Cardiac muscle cell (in vitro differentiated cells and primary cell): ENCODE measurements around the gene OR52M1. TPM values are rescaled to one million over a fixed set of nuclear protein-coding genes. Genes with fewer than 3 reads are reported as not detected.
"Not testable (repeated sequence)": the region's sequence is repeated elsewhere in the genome, so short reads cannot be mapped to it uniquely, and the experiment has no call there.

Experiments
- DNase-seq, 2 donors: peaks; one replicate each; pipeline versions ENCODE4 v3.0.0 to v3.0.0-alpha.2; 2010 to 2017; ENCODE audit warnings: low read depth in 1 of 2, low spot score in 1 of 2
- H3K27ac ChIP-seq: fragments of 200-600 bp; sonication (generic); 2 replicates; pipeline ENCODE4 v1.5.1; 2016
- H3K27me3 ChIP-seq: fragments of 200-600 bp; sonication (generic); 2 replicates; pipeline ENCODE4 v1.6.0; 2016; ENCODE audit warnings: control low read depth
- H3K36me3 ChIP-seq: fragments of 200-600 bp; sonication (generic); 2 replicates; pipeline ENCODE4 v1.5.1; 2016; ENCODE audit warnings: control low read depth
- H3K4me1 ChIP-seq: fragments of 200-600 bp; sonication (generic); 2 replicates; pipeline ENCODE4 v1.8.1; 2017; ENCODE audit warnings: low read depth, mild to moderate bottlenecking, mixed run types
- H3K4me3 ChIP-seq: fragments of 200-600 bp; sonication (generic); 2 replicates; pipeline ENCODE4 v1.5.1; 2016; ENCODE audit warnings: mild to moderate bottlenecking
- H3K9me3 ChIP-seq: fragments of 200-600 bp; sonication (generic); 2 replicates; pipeline ENCODE4 v1.5.1; 2017; ENCODE audit warnings: low read depth, mild to moderate bottlenecking, control low read depth
- polyA plus RNA-seq: library from polyadenylated mRNA; unstranded; fragments of >200 nt; fragmentation: Nextera tagmentation; extraction: Ambion mirVana; gene quantifications from 2 replicates; pipeline ENCODE4 v1.2.1, GENCODE V29; 2016
- total RNA-seq: library from RNA; depleted of rRNA; stranded (reverse); fragments of >200 nt; gene quantifications from 2 replicates; pipeline ENCODE4 v1.2.3, GENCODE V29; 2016
- TF ChIP-seq, protein P1 (sequence below): IDR thresholded peaks from 2 replicates; pipeline ENCODE4 v1.5.1; 2012; ENCODE audit warnings: low read depth, mild to moderate bottlenecking, low read length

Gene OR52M1
- total and polyA plus RNA-seq, 2 experiments from 2014 or later, result not detected

DNA sequence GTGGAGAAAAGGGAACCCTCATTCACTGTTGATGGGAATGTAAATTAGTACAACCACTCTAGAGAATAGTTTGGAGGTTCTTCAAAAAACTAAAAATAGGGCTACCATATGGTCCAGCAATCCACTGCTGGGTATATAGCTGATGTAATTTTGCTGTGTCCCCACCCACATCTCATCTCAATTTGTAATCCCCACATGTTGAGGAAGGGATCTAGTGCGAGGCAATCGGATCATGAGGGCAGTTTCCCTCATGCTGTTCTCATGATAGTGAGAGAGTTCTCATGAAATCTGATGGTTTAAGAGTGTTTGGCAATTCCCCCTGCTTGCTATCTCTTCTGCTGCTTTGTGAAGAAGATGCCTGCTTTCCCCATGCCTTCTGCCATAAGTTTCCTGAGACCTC lies 17.1 kb upstream of the OR52M1 start:
- no peak overlapping the region for H3K4me3 ChIP-seq
- no peaks in the 10 kb centered on the region for H3K4me1 ChIP-seq
- H3K9me3 ChIP-seq, result no peaks in the 10 kb centered on the region
- no peak overlapping the region for H3K27ac ChIP-seq
- no peak for DNase-seq
- H3K36me3 ChIP-seq, result no peaks in the 10 kb centered on the region
- TF ChIP-seq, protein P1, sequence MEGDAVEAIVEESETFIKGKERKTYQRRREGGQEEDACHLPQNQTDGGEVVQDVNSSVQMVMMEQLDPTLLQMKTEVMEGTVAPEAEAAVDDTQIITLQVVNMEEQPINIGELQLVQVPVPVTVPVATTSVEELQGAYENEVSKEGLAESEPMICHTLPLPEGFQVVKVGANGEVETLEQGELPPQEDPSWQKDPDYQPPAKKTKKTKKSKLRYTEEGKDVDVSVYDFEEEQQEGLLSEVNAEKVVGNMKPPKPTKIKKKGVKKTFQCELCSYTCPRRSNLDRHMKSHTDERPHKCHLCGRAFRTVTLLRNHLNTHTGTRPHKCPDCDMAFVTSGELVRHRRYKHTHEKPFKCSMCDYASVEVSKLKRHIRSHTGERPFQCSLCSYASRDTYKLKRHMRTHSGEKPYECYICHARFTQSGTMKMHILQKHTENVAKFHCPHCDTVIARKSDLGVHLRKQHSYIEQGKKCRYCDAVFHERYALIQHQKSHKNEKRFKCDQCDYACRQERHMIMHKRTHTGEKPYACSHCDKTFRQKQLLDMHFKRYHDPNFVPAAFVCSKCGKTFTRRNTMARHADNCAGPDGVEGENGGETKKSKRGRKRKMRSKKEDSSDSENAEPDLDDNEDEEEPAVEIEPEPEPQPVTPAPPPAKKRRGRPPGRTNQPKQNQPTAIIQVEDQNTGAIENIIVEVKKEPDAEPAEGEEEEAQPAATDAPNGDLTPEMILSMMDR, result no peak
- no peaks in the 10 kb centered on the region for H3K27me3 ChIP-seq

DNA sequence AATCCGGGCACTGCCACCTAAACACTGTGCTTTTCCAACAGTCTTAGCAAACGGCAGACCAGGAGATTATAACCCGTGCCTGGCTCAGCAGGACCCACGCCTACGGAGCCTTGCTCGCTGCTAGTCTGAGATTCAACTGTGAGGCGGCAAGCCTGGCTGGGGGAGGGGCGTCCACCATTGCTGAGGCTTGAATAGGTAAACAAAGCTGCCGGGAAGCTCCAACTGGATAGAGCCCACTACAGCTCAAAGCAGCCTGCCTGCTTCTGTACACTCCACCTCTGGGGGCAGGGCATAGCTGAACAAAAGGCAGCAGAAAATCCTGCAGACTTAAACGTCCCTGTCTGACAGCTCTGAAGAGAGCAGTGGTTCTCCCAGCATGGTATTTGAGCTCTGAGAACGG lies 13.3 kb upstream of the OR52M1 start:
- not testable (repeated sequence) for H3K27me3 ChIP-seq, DNase-seq, H3K27ac ChIP-seq, H3K36me3 ChIP-seq, H3K4me3 ChIP-seq, H3K9me3 ChIP-seq, H3K4me1 ChIP-seq

DNA sequence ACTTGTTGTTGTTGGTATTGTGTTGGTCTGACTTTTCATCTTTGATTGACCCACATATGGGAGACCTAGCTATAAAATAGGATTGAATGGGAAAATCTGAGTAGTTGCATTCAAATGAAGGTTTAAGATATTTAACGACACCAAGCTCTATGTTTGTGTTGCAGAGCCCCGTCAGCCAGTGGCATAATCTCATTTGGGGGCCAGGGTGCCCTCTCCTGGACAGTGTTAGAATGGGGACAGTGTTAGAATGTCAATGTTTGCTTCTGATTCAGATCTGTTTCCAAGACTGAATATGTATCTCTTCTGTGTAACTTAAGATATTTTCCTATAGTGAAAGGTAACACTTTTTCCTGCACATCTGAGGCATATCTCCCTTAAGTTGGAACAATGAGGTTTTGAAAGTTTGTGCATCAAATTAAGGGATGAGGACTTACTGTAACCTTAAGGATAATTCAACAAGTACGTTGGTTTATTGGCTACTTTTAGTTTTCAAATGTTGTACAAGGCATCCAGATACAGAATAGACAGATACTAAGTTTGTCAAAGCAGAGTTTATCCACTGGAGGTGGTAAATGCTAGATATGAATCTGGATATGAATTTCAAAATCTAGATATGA lies 5.3 kb upstream of the OR52M1 start:
- peak; percentile 44 to 48 for DNase-seq
- TF ChIP-seq, protein P1, result peak; percentile 68
- no peaks in the 10 kb centered on the region for H3K36me3 ChIP-seq
- H3K27me3 ChIP-seq, result peaks cover 5% of the 10 kb centered on the region
- H3K27ac ChIP-seq, result no peak overlapping the region
- no peak overlapping the region for H3K4me3 ChIP-seq
- no peaks in the 10 kb centered on the region for H3K4me1 ChIP-seq
- no peaks in the 10 kb centered on the region for H3K9me3 ChIP-seq

GRCh38 chr11:4541071-4541470 lies 3.9 kb upstream of the OR52M1 start:
- no peak for DNase-seq
- H3K9me3 ChIP-seq, result no peaks in the 10 kb centered on the region
- no peaks in the 10 kb centered on the region for H3K36me3 ChIP-seq
- H3K4me1 ChIP-seq, result no peaks in the 10 kb centered on the region
- H3K4me3 ChIP-seq, result no peak overlapping the region
- H3K27ac ChIP-seq, result no peak overlapping the region
- peaks cover 5% of the 10 kb centered on the region for H3K27me3 ChIP-seq
- TF ChIP-seq, protein P1, result no peak

DNA sequence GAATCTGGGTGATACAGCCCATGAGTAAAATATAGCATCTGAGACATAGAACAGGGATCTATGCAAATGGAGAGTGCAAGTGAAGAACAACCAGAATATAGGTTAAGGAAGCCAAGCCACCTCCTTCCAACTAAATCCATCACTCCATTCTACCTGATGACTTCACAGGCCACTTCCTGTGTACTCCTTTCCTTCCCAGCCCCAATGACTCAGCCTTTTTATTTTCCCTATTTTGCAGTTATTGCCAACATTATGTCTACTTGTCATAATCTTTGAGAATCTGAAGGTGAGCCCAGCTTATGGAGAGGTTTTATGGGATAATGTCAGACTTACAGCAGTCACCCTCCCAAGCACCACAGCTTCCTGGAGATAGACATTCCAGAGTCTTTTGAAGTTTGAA lies 1.4 kb upstream of the OR52M1 start:
- H3K9me3 ChIP-seq, result no peaks in the 10 kb centered on the region
- TF ChIP-seq, protein P1, result no peak
- no peak overlapping the region for H3K27ac ChIP-seq
- no peak for DNase-seq
- peaks cover 5% of the 10 kb centered on the region for H3K27me3 ChIP-seq
- H3K4me1 ChIP-seq, result no peaks in the 10 kb centered on the region
- no peaks in the 10 kb centered on the region for H3K36me3 ChIP-seq
- H3K4me3 ChIP-seq, result no peak overlapping the region

DNA sequence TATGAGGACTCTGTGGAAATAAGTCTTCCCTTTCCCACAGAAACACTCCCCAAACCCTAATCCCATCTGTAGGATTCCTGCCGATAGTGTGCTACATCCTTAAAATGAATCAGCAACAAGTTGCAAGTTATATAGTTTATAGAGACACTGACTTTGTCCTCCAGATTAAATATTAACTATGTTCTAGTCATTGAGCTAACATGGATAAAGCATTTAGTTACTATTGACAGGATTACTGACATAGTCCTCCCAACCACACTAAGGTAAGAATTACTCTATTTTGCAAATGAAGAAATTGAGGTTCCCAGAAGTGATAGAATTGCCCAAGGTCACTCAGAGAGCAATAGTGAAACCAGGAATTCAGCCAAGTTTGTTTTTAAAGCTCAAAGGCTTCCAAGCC lies 1.9 kb downstream of the OR52M1 start:
- Histone ChIP-seq H3K9me3 (no peaks in the 10 kb centered on the region), H3K36me3 (no peaks in the 10 kb centered on the region), H3K4me1 (no peaks in the 10 kb centered on the region), H3K27me3 (peaks cover 4% of the 10 kb centered on the region), H3K4me3 (no peak overlapping the region), H3K27ac (no peak overlapping the region)
- no peak for DNase-seq
- TF ChIP-seq, protein P1, result no peak
